Stimulated activated naive B cell treated with anti-CD40 and anti-IgM and Interleukin-4, amounts not matched to agents 10 μg/mL and 1 μg/mL and 100 μg/mL, for 72 hours (primary cell): ENCODE data around the gene PRR7.

ENCODE experiments used
- ATAC-seq, 2 donors: fragments of 150-1000 bp; cut with Tn5 transposase; replicated peaks; 2 replicates each; pipeline ENCODE4 v1.10.0; 2021; ENCODE audit warnings: moderate library complexity in 1 of 2
- DNase-seq: peaks from one replicate; pipeline ENCODE4 v3.0.0; 2021
- H3K27ac Mint-ChIP-seq: one replicate; pipeline ENCODE4 v1.8.0; 2022; ENCODE audit warnings: mild to moderate bottlenecking, mixed read lengths
- H3K27me3 Mint-ChIP-seq, 2 donors: one replicate each; pipeline ENCODE4 v1.8.0; 2022; ENCODE audit warnings: mixed read lengths in 2 of 2
- H3K36me3 Mint-ChIP-seq, 2 donors: one replicate each; pipeline ENCODE4 v1.8.0; 2022; ENCODE audit warnings: mixed read lengths in 2 of 2, mild to moderate bottlenecking in 1 of 2
- H3K4me1 Mint-ChIP-seq, 2 donors: one replicate each; pipeline ENCODE4 v1.8.0; 2022; ENCODE audit warnings: mixed read lengths in 2 of 2, mild to moderate bottlenecking in 1 of 2
- H3K4me3 Mint-ChIP-seq, 2 donors: one replicate each; pipeline ENCODE4 v1.8.0; 2022; ENCODE audit warnings: mild to moderate bottlenecking in 2 of 2, mixed read lengths in 2 of 2, moderate library complexity in 1 of 2
- H3K9me3 Mint-ChIP-seq, 2 donors: one replicate each; pipeline ENCODE4 v1.8.0; 2022; ENCODE audit warnings: mixed read lengths in 2 of 2, mild to moderate bottlenecking in 1 of 2

Gene PRR7

DNA sequence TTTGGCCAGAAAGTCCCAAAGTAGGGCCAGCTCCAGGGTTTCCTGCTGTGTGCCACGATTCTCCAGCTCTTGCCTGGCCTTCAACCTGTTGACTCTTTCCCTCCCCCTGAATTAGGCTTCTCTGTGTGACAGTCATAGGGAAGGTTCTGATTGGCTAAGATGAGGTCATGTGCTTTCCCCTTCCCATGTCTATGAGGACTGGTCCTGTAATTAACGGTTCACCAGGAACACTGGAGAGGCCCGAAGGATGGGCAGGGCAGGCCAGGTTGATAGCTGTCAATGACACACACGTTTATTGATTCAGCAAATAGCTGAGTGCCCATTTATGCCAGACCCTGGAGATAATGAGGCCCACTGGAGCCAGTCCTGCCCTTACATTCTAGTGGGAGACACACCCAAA is 9.0 kb upstream of the PRR7 start:
- H3K27ac Mint-ChIP-seq: peak overlapping the region; percentile 31
- H3K27me3 Mint-ChIP-seq: no peaks in the 10 kb centered on the region
- no peak overlapping the region for H3K4me3 Mint-ChIP-seq
- DNase-seq (no peak), ATAC-seq (no peak)
- no peaks in the 10 kb centered on the region for H3K9me3 Mint-ChIP-seq
- H3K4me1 Mint-ChIP-seq: peaks cover 18 to 36% of the 10 kb centered on the region in 2 donors
- peaks cover 49 to 58% of the 10 kb centered on the region in 2 donors for H3K36me3 Mint-ChIP-seq

DNA sequence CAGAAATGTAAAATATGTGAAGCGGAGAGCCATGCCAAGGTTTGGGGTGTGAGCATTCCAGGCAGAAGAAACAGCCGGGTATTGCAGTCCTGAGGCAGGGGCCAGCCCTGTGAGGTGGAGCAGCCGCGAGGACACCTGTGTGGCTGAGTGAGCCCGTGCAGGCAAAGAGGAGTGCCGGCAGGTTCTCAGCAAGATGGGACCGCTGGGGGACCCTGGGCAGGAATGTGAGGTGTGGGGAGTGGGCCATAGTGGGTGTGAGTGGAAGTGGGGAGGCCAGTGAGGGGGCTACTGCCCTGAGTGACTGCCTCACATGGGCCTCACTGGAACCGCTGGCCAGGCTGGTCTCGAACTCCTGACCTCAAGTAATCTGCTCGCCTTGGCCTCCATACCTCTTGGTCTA is 8.1 kb upstream of the PRR7 start:
- Mint-ChIP-seq H3K27ac (no peak overlapping the region), H3K36me3 (peaks cover 44 to 52% of the 10 kb centered on the region in 2 donors), H3K4me3 (no peak overlapping the region), H3K4me1 (peaks cover 14 to 27% of the 10 kb centered on the region in 2 donors), H3K27me3 (no peaks in the 10 kb centered on the region), H3K9me3 (no peaks in the 10 kb centered on the region)
- ATAC-seq: no peak
- DNase-seq: no peak

DNA sequence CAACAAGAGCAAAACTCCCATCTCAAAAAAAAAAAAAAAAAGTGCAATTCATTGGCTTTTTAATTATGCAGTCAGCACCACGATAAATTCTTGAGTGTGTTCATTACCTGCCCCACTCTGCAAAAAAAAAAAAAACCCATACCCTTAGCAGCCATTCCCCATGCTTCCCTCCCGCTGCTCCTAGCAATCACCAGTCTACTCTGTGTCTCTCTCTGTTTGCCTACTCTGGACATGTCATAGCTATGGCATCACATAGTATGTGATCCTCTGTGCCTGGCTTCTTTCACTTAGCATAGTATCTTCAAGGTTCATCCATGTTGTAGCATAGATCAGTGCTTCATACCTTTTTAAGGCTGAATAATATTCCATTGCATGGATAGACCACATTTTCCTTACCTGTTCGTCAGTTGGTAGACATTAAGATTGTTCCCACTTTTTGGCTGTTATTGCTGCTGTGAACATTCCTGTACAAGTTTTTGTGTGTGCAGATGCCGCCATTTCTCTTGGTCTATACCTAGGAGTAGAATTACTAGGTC is 7.0 kb upstream of the PRR7 start:
- no peak for ATAC-seq
- DNase-seq: no peak
- H3K27me3 Mint-ChIP-seq: no peaks in the 10 kb centered on the region
- H3K36me3 Mint-ChIP-seq: peaks cover 42 to 51% of the 10 kb centered on the region in 2 donors
- peaks cover 21 to 33% of the 10 kb centered on the region in 2 donors for H3K4me1 Mint-ChIP-seq
- no peaks in the 10 kb centered on the region for H3K9me3 Mint-ChIP-seq
- peak overlapping the region; percentile 65 for H3K27ac Mint-ChIP-seq
- H3K4me3 Mint-ChIP-seq: no peak overlapping the region

DNA sequence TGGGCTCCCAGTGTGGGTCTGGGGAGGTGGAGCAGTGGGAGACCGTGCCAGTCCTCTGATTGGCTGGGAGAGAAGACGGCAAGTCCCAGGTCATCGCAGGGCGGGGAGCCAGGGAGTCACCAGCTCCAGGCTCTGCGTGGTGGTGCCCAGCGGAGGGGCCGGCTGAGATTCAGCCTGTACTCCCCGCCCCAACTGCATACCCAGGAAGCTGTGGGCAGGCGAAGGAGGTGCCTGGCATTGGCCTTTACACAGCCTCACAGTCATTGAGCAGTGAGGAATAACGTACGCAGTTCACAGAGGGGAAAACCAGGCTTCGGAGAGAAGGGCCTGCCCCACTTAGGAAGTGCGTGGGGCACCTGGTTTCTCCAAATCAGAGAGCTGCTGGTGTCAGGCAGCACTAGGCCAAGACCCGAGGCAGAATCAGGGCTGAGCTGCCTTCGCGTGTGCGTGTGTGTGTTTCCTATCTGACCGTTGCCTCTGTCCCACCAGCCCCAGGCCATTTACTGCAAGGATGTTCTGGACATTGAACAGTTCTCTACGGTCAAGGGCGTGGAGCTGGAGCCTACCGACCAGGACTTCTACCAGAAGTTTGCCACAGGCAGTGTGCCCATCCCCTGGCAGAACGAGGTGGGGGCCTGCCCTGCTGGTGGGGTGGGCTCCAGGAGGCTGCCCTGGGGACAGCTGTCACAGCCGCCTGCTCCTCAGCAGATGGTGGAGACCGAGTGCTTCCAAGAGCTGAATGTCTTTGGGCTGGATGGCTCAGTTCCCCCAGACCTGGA is 6.2 kb upstream of the PRR7 start:
- Mint-ChIP-seq H3K4me3 (no peak overlapping the region), H3K4me1 (peaks cover 26 to 42% of the 10 kb centered on the region in 2 donors), H3K27me3 (no peaks in the 10 kb centered on the region), H3K9me3 (no peaks in the 10 kb centered on the region), H3K27ac (peak overlapping the region; percentile 65), H3K36me3 (peaks cover 39 to 45% of the 10 kb centered on the region in 2 donors)
- ATAC-seq (no peak), DNase-seq (no peak)

DNA sequence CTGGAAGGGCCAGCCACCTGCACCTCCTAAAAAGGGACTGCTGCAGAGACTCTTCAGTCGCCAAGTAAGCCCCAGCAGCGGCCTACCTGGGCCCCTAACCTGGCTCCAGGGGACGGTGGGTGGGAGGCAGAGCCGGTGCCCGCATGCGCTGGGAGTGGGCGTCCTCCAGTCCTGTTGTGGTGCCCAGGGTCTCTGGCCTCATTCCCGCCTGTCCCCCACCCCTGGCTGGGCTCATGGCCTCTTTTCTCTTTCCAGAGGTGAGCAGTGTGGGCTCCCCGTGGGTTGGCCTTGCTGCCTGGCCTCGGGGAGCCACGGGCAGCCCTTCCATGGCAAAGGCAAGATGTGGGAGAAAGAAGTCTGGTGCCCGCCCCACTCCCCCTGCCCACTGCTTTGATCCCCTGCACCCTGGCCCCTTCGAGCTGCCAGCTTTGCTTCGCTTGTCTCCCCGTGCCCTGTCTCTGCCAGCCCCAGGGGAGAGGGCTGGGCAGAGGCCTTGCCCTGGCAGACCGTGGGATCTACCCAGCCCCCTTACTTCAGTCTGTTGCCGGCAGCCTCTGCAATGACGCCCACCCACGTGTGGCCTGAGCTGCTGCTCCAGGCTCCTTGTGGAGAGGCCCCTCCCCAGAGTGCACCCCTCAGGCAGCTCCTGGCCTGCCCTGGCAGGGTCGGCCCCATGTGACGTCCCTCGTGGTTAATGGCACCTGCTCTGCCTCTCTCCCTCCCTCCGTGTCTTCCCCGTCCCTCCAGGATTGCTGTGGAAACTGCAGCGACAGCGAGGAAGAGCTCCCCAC is 5.4 kb upstream of the PRR7 start:
- Mint-ChIP-seq H3K36me3 (peaks cover 36 to 42% of the 10 kb centered on the region in 2 donors), H3K4me1 (peaks cover 30 to 49% of the 10 kb centered on the region in 2 donors)

DNA sequence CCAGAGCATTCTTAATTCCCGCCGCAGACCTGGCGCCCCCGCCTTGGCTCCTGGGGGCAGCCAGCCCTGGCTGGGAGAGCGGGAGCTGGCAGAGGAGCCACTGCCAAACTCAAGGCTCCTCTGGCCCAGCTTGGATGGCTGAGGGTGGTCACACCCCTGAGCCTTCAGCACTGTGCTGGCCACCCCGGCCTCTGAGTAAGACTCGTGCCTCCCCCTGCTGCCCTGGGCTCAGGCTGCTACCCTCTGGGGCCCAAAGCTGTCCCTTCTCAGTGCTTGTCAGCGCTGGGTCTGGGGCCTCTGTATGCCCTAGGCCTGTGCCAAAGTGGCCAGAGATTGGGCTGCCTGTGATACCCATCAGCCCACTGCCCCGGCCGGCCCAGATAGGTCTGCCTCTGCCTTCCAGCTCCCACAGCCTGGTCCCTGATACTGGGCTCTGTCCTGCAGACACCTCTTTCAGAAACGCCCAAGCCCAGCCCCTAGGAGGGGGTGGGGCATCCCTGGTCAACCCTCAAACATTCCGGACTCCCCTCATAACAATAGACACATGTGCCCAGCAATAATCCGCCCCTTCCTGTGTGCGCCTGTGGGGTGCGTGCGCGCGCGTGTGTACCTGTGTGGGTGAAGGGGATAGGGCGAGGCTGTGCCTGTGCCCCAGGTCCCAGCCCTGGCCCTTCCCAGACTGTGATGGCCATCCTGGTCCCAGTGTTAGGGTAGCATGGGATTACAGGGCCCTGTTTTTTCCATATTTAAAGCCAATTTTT is 4.4 kb upstream of the PRR7 start:
- H3K4me3 Mint-ChIP-seq: no peak overlapping the region
- H3K27ac Mint-ChIP-seq: peak overlapping the region; percentile 47
- no peak for ATAC-seq
- H3K36me3 Mint-ChIP-seq: peaks cover 29 to 34% of the 10 kb centered on the region in 2 donors
- H3K27me3 Mint-ChIP-seq: no peaks in the 10 kb centered on the region
- no peaks in the 10 kb centered on the region for H3K9me3 Mint-ChIP-seq
- H3K4me1 Mint-ChIP-seq: peaks cover 29 to 47% of the 10 kb centered on the region in 2 donors
- no peak for DNase-seq

More for the DNA sequence above, 5.4 kb upstream of the PRR7 start:
- no peaks in the 10 kb centered on the region for H3K27me3 Mint-ChIP-seq
- H3K9me3 Mint-ChIP-seq: no peaks in the 10 kb centered on the region
- peak overlapping the region; percentile 67 for H3K27ac Mint-ChIP-seq
- ATAC-seq (no peak), DNase-seq (no peak)
- H3K4me3 Mint-ChIP-seq: no peak overlapping the region

DNA sequence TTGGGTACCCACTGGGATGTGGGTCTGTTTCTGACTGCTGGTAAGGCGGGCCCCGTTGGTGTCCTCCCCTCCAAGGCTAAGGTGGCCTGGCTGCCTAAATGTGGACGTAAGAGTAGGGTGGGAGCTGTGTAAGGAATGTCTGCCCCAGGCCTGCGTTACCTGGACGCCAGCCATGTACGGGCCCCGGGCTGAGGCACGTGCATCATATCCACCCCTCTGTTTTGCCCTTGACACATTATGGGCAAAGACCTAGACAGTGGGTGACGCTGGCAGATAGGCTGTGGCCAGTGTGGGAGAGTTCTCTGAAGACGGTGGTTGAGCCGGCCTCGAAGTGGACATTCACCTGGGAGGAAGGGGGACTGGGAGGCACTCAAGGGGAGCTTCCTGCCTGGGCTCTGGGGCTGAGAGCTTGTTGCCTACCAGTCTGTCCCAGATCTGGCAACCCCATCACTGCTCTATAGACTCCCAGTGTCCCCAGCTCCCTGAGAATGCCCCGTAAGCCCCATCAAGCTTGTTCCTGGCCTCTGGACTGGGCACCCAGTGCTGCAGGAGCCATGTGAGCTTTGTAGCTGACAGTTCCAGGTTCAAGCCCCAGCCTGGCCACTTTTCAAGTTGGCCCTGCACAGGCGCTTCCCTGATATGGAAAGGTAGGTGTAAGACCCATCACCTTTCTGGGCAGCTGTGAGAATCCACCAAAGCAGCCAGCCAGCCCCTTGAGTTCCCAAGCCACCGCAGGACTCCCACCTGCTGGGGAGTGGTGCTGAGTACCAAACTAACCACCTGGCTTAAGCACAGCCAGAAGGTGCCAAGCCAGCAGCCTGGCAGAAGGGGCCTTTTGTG is 3.2 kb upstream of the PRR7 start:
- H3K9me3 Mint-ChIP-seq: no peaks in the 10 kb centered on the region
- no peak for ATAC-seq
- H3K36me3 Mint-ChIP-seq: peaks cover 19 to 24% of the 10 kb centered on the region in 2 donors
- peaks cover 35 to 45% of the 10 kb centered on the region in 2 donors for H3K4me1 Mint-ChIP-seq
- no peak overlapping the region for H3K4me3 Mint-ChIP-seq
- no peak for DNase-seq
- H3K27ac Mint-ChIP-seq: no peak overlapping the region
- no peaks in the 10 kb centered on the region for H3K27me3 Mint-ChIP-seq

DNA sequence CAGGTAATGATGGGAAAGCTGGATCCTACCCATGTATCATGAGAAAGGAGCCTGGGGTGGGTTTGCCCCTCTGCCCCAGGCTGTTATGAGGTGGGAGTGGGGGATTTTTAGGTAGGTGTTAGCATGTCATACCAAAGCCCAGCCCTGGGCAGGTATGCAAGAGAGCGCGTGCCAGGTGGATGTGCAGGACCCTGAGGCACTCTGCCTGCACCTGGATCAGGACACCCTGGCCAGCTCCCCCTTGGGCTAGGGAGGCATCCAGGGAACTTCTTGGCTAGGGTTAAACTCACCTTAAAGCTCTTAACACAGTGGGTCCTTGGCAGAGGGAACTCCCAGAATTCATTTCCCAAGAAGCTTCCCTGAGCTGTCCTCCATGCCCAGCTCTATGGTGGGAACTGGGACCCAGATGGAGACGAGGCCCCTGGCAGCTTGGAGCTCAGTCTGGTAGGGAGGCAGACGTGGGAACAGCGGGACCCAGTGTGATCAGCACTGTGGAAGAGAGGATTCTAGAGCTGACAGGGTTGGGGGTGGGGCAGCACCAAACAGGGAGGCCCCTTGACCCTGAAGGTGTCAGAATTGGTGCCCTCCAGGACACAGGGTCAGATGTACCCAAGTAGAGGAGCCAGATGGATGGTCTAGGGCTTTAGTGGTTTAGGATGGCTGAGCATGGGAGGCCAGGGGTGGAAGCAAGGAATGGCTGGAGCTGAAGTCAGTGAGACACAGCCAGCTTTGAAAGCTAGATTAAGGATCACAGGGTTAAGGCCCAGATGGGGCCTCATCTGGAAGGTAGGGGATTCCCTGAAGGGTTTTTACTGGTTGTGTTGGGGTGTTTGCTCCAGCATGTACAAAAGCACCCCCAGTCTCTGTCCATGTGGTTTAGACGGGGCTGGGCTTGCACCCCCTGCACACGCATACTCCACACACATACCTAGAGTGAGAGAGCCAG is 2.2 kb upstream of the PRR7 start:
- no peaks in the 10 kb centered on the region for H3K9me3 Mint-ChIP-seq
- H3K4me3 Mint-ChIP-seq: peak overlapping the region; percentile 3 to 20
- H3K27ac Mint-ChIP-seq: peak overlapping the region; percentile 79
- H3K36me3 Mint-ChIP-seq: peaks cover 18 to 22% of the 10 kb centered on the region in 2 donors
- no peaks in the 10 kb centered on the region for H3K27me3 Mint-ChIP-seq
- ATAC-seq: no peak
- DNase-seq: no peak
- H3K4me1 Mint-ChIP-seq: peaks cover 42 to 54% of the 10 kb centered on the region in 2 donors

DNA sequence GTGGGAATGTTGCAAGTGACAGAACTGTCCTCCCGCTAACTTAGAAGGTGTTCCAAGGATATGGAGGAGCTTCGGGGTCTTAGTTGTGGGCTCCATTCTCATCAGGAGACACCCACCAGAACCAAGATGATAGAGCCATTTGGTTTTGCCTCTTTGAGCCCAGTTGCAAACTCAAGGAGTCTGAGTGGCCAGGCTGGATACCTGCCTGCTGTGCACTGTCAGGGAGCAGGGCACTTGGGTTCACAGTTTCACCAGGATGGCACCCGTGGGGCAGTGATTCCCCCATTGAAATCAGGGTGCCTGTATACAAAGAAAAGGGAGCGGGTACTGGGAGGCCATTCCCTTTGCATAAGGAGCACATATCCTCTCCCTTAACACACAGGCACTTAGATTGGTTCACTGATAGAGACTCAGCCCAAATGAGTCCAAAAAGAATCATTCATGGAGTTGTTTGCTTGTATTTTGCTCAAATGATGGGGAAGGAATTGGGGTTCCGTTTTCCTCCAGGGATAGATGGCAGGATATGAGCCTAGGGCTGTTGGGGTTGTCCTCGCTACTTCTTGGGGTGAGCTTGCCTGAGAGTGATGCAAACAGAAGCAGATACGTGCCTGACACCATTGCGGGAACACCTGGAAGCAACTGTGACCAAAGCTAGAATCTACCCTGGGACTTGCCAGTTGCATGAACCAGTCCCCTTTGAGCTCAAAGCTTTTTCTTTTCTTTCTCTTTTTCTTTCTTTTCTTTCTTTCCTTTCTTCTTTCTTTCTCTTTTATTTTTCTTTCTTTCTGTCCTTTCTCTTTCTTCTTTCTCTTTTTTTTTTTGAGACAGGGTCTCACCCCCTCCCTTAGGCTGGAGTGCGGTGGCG is 1.3 kb upstream of the PRR7 start:
- H3K27me3 Mint-ChIP-seq: no peaks in the 10 kb centered on the region
- H3K9me3 Mint-ChIP-seq: no peaks in the 10 kb centered on the region
- H3K36me3 Mint-ChIP-seq: peaks cover 12 to 15% of the 10 kb centered on the region in 2 donors
- H3K4me3 Mint-ChIP-seq: peak overlapping the region; percentile 64 to 74
- no peak for ATAC-seq
- peaks cover 41 to 60% of the 10 kb centered on the region in 2 donors for H3K4me1 Mint-ChIP-seq
- DNase-seq: no peak
- H3K27ac Mint-ChIP-seq: peak overlapping the region; percentile 94

DNA sequence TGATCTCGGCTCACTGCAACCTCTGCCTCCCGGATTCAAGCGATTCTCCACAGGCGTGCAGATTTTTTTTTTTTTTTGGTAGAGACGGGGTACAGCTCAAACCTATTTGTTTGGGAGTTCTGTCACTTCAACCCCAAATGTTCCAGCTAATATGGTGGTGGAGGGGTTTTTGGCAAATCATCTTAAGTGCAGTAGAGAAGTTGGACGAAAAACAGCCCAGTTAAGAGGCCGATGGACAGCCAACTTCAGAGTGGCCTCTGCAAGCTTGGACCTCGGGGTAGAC is 756 bp upstream of the PRR7 start:
- Mint-ChIP-seq H3K36me3 (peaks cover 15 to 20% of the 10 kb centered on the region in 2 donors), H3K4me3 (peak overlapping the region; percentile 64 to 74), H3K9me3 (no peaks in the 10 kb centered on the region), H3K27ac (peak overlapping the region; percentile 94), H3K4me1 (peaks cover 43 to 65% of the 10 kb centered on the region in 2 donors), H3K27me3 (no peaks in the 10 kb centered on the region)
- no peak for DNase-seq
- no peak for ATAC-seq

DNA sequence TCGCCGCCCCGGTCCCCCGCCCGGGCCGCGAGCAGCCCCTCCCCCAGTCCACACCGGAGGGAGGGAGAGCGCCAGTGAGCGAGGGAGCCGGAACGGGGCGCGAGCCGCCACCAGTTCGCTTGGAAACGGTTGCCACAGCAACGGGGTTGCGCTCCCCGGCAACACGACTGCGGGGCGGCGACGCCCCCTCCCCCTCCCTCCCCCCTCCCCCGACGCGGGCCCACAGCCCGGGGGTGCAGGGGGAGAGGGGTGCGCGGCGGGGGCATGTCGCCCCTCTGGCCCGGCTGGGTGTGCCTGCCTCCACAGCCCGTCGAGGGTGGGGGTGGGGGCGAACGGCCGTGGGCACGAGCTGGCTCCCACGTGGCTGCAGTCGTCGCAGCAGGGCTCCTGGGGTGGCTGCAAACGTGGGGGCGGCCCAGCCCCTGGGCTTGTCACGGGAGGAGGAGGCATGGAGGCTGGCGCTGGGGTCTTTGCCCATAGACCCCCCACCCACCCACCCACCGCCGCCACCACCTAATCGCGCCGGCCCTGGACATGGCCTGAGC is 524 bp downstream of the PRR7 start:
- Mint-ChIP-seq H3K9me3 (no peaks in the 10 kb centered on the region), H3K36me3 (peaks cover 13 to 14% of the 10 kb centered on the region in 2 donors), H3K27me3 (no peaks in the 10 kb centered on the region), H3K27ac (no peak overlapping the region), H3K4me1 (peaks cover 41 to 65% of the 10 kb centered on the region in 2 donors), H3K4me3 (peak overlapping the region; percentile 77 to 82)
- ATAC-seq: peak; percentile 20 to 35
- DNase-seq: peak; percentile 46
